Vagina (tissue), 2 donors: ENCODE results near the gene LHFPL2.

Experiments
- CTCF ChIP-seq, 3 experiments: fragments of 450-650 bp in 2 of 3; fragments of 200-600 bp in 1 of 3; sonication (generic) in 1 of 3; IDR thresholded peaks; one replicate each; pipeline ENCODE4 v1.5.1; 2017 to 2019; ENCODE audit warnings: antibody characterized with exemption in 3 of 3, mild to moderate bottlenecking in 2 of 3, moderate library complexity in 2 of 3
- POLR2A ChIP-seq, 2 donors: fragments of 450-650 bp; IDR thresholded peaks; one replicate each; pipeline ENCODE4 v1.6.1; 2017; ENCODE audit warnings: antibody characterized with exemption in 2 of 2, mild to moderate bottlenecking in 2 of 2, moderate library complexity in 2 of 2
- POLR2AphosphoS5 ChIP-seq, 2 donors: sonication (generic); formaldehyde crosslinking; IDR thresholded peaks; one replicate each; pipeline ENCODE4 v1.9.0; 2017; ENCODE audit warnings: antibody characterized with exemption in 2 of 2, mild to moderate bottlenecking in 2 of 2, low read depth in 1 of 2; ENCODE audit not compliant: insufficient read depth in 1 of 2

- TF ChIP-seq POLR2A (IDR thresholded peaks at IDR 0.05) (no peak), CTCF (IDR thresholded peaks at IDR 0.05) (no peak), POLR2AphosphoS5 (IDR thresholded peaks at IDR 0.05; ENCODE audit: insufficient read depth in 1 of 2, low read depth in 1 of 2) (no peak)
These were observed 30.3 kb downstream of the LHFPL2 start for GRCh38 chr5:78618303-78618702.
